HepG2 (cell line): ENCODE measurements around the gene ZBTB48. TPM values are rescaled to one million over a fixed set of nuclear protein-coding genes. Genes with fewer than 3 reads are reported as not detected.

ENCODE experiments used
- DMAP1 ChIP-seq: IDR thresholded peaks from 2 replicates; pipeline ENCODE4 v1.6.1; 2016
- IKZF4 ChIP-seq: sonication (generic); formaldehyde crosslinking; IDR thresholded peaks from 2 replicates; pipeline ENCODE4 v1.5.1; 2020; ENCODE audit warnings: borderline replicate concordance, mild to moderate bottlenecking, low read depth, missing genetic modification reagents; ENCODE audit errors: not compliant biosample characterization
- ZFP36L1 ChIP-seq: sonication (generic); formaldehyde crosslinking; IDR thresholded peaks from 2 replicates; pipeline ENCODE4 v1.8.0; 2022; ENCODE audit warnings: mild to moderate bottlenecking, missing genetic modification reagents, moderate library complexity
- ZNF432 ChIP-seq: sonication (generic); formaldehyde crosslinking; IDR thresholded peaks from 2 replicates; pipeline ENCODE4 v1.5.0; 2020; ENCODE audit warnings: missing genetic modification reagents, mild to moderate bottlenecking, borderline replicate concordance
- ZNF441 ChIP-seq: sonication (generic); formaldehyde crosslinking; IDR thresholded peaks from 2 replicates; pipeline ENCODE4 v1.7.0; 2021; ENCODE audit warnings: missing genetic modification reagents, borderline replicate concordance
- ZNF737 ChIP-seq: sonication (generic); formaldehyde crosslinking; IDR thresholded peaks from 2 replicates; pipeline ENCODE4 v1.5.0; 2020; ENCODE audit warnings: missing genetic modification reagents, mild to moderate bottlenecking, borderline replicate concordance
- ZSCAN25 ChIP-seq: sonication (generic); formaldehyde crosslinking; IDR thresholded peaks from 2 replicates; pipeline ENCODE4 v1.8.0; 2022; ENCODE audit warnings: mild to moderate bottlenecking, missing genetic modification reagents
- polyA plus RNA-seq, 8 experiments: library from polyadenylated mRNA; depleted of rRNA in 3 of 8; stranded (reverse) in 7 of 8; unstranded in 1 of 8; fragments of >200 nt; fragmentation: Illumina TruSeq in 4 of 8; extraction: Trizol in 4 of 8; gene quantifications; 2 replicates each; pipeline versions ENCODE4 v1.2.1 to v1.2.3, GENCODE V29; 2011 to 2016; ENCODE audit warnings: low read depth in 4 of 8, missing spikeins in 1 of 8, mixed read lengths in 1 of 8; ENCODE audit not compliant: insufficient read depth in 1 of 8
- total RNA-seq, 5 experiments: library from RNA; depleted of rRNA; stranded (reverse); fragments of >200 nt; fragmentation: Illumina TruSeq; extraction: Trizol; gene quantifications; 2 replicates each; pipeline ENCODE4 v1.2.3, GENCODE V29; 2016; ENCODE audit warnings: low read depth in 1 of 5
- TF ChIP-seq, protein P1 (sequence below): sonication (generic); formaldehyde crosslinking; IDR thresholded peaks from one replicate; pipeline ENCODE4 v1.5.1; 2020; ENCODE audit warnings: mild to moderate bottlenecking, missing genetic modification reagents; ENCODE audit errors: not compliant biosample characterization
- TF ChIP-seq, protein P2 (sequence below): IDR thresholded peaks from 2 replicates; pipeline ENCODE4 v1.6.1; 2012; ENCODE audit warnings: low read length, improper control_type of control experiment
- TF ChIP-seq, protein P3 (sequence below): sonication (generic); formaldehyde crosslinking; IDR thresholded peaks from 2 replicates; pipeline ENCODE4 v1.8.0; 2022; ENCODE audit warnings: missing genetic modification reagents, mild to moderate bottlenecking, moderate library complexity, borderline replicate concordance
- TF ChIP-seq, protein P4 (sequence below): sonication (generic); formaldehyde crosslinking; IDR thresholded peaks from 2 replicates; pipeline ENCODE4 v1.9.0; 2022; ENCODE audit warnings: missing genetic modification reagents, mild to moderate bottlenecking, borderline replicate concordance

Gene ZBTB48
- total and polyA plus RNA-seq, 2 of the 13 experiments (the other 11 are each of a cell fraction or from before 2014, with no cell fraction given), result 13.0 to 17.1 TPM

DNA sequence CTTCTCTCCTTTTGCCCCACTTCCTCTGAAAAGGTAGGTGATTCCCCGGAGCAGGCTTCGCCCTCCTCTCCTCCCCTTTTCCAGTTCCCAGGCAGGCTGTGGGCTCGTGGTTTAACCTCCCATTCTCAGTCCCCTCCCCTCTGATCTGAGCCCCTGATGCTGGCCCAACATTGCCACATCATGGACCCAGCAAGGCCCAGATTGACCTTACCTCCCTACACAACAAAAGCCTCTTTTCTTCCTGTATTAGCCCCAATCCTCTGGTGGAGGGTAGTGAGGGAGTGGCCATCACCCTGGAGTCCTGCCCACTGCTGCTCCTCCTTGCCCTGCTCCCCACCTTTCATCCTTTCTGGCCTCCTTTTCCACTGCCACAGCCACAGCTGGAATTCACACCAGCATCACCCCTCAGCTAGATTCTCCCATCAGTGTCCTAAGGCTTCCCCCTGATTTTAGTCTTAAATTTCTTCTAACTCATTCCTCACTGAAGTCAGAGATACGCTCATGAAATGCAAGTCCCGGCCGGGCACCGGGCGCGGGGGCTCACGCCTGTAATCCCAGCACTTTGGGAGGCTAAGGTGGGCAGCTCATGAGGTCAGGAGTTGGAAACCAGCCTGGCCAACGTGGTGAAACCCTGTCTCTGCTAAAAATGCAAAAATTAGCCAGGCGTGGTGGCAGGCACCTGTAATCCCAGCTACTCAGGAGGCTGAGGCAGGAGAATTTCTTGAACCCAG is 7.0 kb upstream of the ZBTB48 start (continued):
- TF ChIP-seq, protein P1, sequence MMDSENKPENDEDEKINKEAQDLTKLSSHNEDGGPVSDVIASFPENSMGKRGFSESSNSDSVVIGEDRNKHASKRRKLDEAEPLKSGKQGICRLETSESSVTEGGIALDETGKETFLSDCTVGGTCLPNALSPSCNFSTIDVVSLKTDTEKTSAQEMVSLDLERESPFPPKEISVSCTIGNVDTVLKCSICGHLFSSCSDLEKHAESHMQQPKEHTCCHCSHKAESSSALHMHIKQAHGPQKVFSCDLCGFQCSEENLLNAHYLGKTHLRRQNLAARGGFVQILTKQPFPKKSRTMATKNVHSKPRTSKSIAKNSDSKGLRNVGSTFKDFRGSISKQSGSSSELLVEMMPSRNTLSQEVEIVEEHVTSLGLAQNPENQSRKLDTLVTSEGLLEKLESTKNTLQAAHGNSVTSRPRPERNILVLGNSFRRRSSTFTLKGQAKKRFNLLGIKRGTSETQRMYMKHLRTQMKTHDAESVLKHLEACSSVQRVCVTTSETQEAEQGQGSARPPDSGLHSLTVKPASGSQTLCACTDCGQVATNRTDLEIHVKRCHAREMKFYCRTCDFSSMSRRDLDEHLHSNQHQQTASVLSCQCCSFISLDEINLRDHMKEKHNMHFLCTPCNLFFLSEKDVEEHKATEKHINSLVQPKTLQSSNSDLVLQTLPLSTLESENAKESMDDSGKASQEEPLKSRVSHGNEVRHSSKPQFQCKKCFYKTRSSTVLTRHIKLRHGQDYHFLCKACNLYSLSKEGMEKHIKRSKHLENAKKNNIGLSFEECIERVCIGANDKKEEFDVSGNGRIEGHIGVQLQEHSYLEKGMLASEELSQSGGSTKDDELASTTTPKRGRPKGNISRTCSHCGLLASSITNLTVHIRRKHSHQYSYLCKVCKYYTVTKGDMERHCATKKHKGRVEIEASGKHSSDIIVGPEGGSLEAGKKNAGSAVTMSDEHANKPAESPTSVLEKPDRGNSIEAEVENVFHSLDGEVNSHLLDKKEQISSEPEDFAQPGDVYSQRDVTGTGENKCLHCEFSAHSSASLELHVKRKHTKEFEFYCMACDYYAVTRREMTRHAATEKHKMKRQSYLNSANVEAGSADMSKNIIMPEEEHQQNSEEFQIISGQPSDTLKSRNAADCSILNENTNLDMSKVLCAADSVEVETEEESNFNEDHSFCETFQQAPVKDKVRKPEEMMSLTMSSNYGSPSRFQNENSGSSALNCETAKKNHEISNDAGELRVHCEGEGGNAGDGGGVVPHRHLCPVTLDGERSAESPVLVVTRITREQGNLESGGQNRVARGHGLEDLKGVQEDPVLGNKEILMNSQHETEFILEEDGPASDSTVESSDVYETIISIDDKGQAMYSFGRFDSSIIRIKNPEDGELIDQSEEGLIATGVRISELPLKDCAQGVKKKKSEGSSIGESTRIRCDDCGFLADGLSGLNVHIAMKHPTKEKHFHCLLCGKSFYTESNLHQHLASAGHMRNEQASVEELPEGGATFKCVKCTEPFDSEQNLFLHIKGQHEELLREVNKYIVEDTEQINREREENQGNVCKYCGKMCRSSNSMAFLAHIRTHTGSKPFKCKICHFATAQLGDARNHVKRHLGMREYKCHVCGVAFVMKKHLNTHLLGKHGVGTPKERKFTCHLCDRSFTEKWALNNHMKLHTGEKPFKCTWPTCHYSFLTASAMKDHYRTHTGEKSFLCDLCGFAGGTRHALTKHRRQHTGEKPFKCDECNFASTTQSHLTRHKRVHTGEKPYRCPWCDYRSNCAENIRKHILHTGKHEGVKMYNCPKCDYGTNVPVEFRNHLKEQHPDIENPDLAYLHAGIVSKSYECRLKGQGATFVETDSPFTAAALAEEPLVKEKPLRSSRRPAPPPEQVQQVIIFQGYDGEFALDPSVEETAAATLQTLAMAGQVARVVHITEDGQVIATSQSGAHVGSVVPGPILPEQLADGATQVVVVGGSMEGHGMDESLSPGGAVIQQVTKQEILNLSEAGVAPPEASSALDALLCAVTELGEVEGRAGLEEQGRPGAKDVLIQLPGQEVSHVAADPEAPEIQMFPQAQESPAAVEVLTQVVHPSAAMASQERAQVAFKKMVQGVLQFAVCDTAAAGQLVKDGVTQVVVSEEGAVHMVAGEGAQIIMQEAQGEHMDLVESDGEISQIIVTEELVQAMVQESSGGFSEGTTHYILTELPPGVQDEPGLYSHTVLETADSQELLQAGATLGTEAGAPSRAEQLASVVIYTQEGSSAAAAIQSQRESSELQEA, result peak; percentile 39
- TF ChIP-seq, protein P2, sequence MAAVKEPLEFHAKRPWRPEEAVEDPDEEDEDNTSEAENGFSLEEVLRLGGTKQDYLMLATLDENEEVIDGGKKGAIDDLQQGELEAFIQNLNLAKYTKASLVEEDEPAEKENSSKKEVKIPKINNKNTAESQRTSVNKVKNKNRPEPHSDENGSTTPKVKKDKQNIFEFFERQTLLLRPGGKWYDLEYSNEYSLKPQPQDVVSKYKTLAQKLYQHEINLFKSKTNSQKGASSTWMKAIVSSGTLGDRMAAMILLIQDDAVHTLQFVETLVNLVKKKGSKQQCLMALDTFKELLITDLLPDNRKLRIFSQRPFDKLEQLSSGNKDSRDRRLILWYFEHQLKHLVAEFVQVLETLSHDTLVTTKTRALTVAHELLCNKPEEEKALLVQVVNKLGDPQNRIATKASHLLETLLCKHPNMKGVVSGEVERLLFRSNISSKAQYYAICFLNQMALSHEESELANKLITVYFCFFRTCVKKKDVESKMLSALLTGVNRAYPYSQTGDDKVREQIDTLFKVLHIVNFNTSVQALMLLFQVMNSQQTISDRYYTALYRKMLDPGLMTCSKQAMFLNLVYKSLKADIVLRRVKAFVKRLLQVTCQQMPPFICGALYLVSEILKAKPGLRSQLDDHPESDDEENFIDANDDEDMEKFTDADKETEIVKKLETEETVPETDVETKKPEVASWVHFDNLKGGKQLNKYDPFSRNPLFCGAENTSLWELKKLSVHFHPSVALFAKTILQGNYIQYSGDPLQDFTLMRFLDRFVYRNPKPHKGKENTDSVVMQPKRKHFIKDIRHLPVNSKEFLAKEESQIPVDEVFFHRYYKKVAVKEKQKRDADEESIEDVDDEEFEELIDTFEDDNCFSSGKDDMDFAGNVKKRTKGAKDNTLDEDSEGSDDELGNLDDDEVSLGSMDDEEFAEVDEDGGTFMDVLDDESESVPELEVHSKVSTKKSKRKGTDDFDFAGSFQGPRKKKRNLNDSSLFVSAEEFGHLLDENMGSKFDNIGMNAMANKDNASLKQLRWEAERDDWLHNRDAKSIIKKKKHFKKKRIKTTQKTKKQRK, result no peak
- no peak for TF ChIP-seq ZNF737 (CRISPR knock-in tag)
- 0 out of 2 replicates have a peak, but pooled peaks have one; percentile 26 for TF ChIP-seq ZSCAN25 (CRISPR knock-in tag)
- TF ChIP-seq DMAP1 (CRISPR knock-in tag), result no peak
- no peak for TF ChIP-seq IKZF4
- no peak for TF ChIP-seq ZFP36L1
- TF ChIP-seq, protein P3, sequence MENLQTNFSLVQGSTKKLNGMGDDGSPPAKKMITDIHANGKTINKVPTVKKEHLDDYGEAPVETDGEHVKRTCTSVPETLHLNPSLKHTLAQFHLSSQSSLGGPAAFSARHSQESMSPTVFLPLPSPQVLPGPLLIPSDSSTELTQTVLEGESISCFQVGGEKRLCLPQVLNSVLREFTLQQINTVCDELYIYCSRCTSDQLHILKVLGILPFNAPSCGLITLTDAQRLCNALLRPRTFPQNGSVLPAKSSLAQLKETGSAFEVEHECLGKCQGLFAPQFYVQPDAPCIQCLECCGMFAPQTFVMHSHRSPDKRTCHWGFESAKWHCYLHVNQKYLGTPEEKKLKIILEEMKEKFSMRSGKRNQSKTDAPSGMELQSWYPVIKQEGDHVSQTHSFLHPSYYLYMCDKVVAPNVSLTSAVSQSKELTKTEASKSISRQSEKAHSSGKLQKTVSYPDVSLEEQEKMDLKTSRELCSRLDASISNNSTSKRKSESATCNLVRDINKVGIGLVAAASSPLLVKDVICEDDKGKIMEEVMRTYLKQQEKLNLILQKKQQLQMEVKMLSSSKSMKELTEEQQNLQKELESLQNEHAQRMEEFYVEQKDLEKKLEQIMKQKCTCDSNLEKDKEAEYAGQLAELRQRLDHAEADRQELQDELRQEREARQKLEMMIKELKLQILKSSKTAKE (CRISPR knock-in tag), result no peak
- TF ChIP-seq ZNF432 (CRISPR knock-in tag), result no peak
- TF ChIP-seq, protein P4, sequence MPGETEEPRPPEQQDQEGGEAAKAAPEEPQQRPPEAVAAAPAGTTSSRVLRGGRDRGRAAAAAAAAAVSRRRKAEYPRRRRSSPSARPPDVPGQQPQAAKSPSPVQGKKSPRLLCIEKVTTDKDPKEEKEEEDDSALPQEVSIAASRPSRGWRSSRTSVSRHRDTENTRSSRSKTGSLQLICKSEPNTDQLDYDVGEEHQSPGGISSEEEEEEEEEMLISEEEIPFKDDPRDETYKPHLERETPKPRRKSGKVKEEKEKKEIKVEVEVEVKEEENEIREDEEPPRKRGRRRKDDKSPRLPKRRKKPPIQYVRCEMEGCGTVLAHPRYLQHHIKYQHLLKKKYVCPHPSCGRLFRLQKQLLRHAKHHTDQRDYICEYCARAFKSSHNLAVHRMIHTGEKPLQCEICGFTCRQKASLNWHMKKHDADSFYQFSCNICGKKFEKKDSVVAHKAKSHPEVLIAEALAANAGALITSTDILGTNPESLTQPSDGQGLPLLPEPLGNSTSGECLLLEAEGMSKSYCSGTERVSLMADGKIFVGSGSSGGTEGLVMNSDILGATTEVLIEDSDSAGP, result no peak
- TF ChIP-seq ZNF441 (CRISPR knock-in tag), result no peak
